GM23338 (cell line): ENCODE measurements around the gene SPAG7. TPM values are rescaled to one million over a fixed set of nuclear protein-coding genes. Genes with fewer than 3 reads are reported as not detected.
A peak's percentile ranks its signal among the peaks of the same experiment; 100 is the strongest.

Experiments used
- ATAC-seq: fragments of 200-7000 bp; cut with Tn5 transposase; 3 replicates; pipeline ENCODE4 v1.9.1; 2020
- DNase-seq: peaks from one replicate; pipeline ENCODE4 v3.0.0-alpha.2; 2015; ENCODE audit warnings: low spot score
- H2AFZ ChIP-seq: fragments of 200-600 bp; sonication (generic); 2 replicates; pipeline ENCODE4 v1.8.0; 2016; ENCODE audit warnings: antibody characterized with exemption, mild to moderate bottlenecking, moderate library complexity
- H3F3A ChIP-seq: fragments of 200-600 bp; sonication (generic); replicated peaks from 2 replicates; pipeline ENCODE4 v1.8.0; 2017; ENCODE audit warnings: antibody characterized with exemption, mixed run types, low read depth
- H3K27ac ChIP-seq: fragments of 200-600 bp; sonication (generic); 2 replicates; pipeline ENCODE4 v1.6.1; 2016; ENCODE audit warnings: low read depth
- H3K27me3 ChIP-seq: fragments of 200-600 bp; sonication (generic); 2 replicates; pipeline ENCODE4 v1.8.0; 2016; ENCODE audit warnings: mild to moderate bottlenecking, mixed run types, moderate library complexity; ENCODE audit not compliant: insufficient read depth
- H3K36me3 ChIP-seq: fragments of 200-600 bp; sonication (generic); 2 replicates; pipeline ENCODE4 v1.8.0; 2016; ENCODE audit warnings: mild to moderate bottlenecking; ENCODE audit not compliant: insufficient read depth
- H3K4me1 ChIP-seq: fragments of 200-600 bp; sonication (generic); 2 replicates; pipeline ENCODE4 v1.8.0; 2016; ENCODE audit warnings: mild to moderate bottlenecking, moderate library complexity; ENCODE audit not compliant: insufficient read depth
- H3K4me2 ChIP-seq: fragments of 200-600 bp; sonication (generic); 2 replicates; pipeline ENCODE4 v1.7.1; 2017; ENCODE audit warnings: mixed run types
- H3K4me3 ChIP-seq: fragments of 200-600 bp; sonication (generic); 2 replicates; pipeline ENCODE4 v1.6.1; 2016; ENCODE audit warnings: mixed run types
- H3K79me2 ChIP-seq: fragments of 200-600 bp; sonication (generic); replicated peaks from 2 replicates; pipeline ENCODE4 v1.8.0; 2017; ENCODE audit warnings: mild to moderate bottlenecking; ENCODE audit not compliant: insufficient read depth
- H3K9me2 ChIP-seq: fragments of 200-600 bp; sonication (generic); 2 replicates; pipeline ENCODE4 v1.8.0; 2017; ENCODE audit not compliant: insufficient read depth
- H4K20me1 ChIP-seq: fragments of 200-600 bp; sonication (generic); replicated peaks from 2 replicates; pipeline ENCODE4 v1.8.0; 2017; ENCODE audit warnings: mild to moderate bottlenecking; ENCODE audit not compliant: insufficient read depth
- H3K27ac Mint-ChIP-seq: 2 replicates; pipeline ENCODE4 v1.8.0; 2020; ENCODE audit warnings: inconsistent platforms, mild to moderate bottlenecking, moderate library complexity, mixed read lengths
- H3K27me3 Mint-ChIP-seq: 3 replicates; pipeline ENCODE4 v1.8.0; 2022; ENCODE audit warnings: low read depth, mild to moderate bottlenecking, moderate library complexity, mixed read lengths, inconsistent platforms; ENCODE audit not compliant: insufficient read depth, poor library complexity
- H3K36me3 Mint-ChIP-seq: 3 replicates; pipeline ENCODE4 v1.8.0; 2021; ENCODE audit warnings: low read depth, mild to moderate bottlenecking, inconsistent platforms, moderate library complexity, mixed read lengths
- H3K4me1 Mint-ChIP-seq: 3 replicates; pipeline ENCODE4 v1.8.0; 2020; ENCODE audit warnings: mild to moderate bottlenecking, inconsistent platforms, mixed read lengths
- H3K4me3 Mint-ChIP-seq: 3 replicates; pipeline ENCODE4 v1.8.0; 2021; ENCODE audit warnings: moderate library complexity, mild to moderate bottlenecking, inconsistent platforms, mixed read lengths
- H3K9me3 Mint-ChIP-seq: 3 replicates; pipeline ENCODE4 v1.8.0; 2020; ENCODE audit warnings: moderate library complexity, mild to moderate bottlenecking, inconsistent platforms, mixed read lengths
- CREB1 ChIP-seq: fragments of 250-450 bp; sonication (Bioruptor Pico); IDR thresholded peaks from 2 replicates; pipeline ENCODE4 v1.5.0; 2020; ENCODE audit warnings: low read depth, mild to moderate bottlenecking, moderate library complexity
- CTCF ChIP-seq, 2 experiments: fragments of 200-600 bp in 1 of 2; sonication (generic) in 1 of 2; conservative IDR thresholded peaks; 2 replicates each; pipeline versions ENCODE4 v1.5.1 to v1.6.1; 2016 to 2017; ENCODE audit warnings: antibody characterized with exemption in 2 of 2, low read depth in 2 of 2, mild to moderate bottlenecking in 2 of 2, moderate library complexity in 1 of 2
- EZH2 ChIP-seq: fragments of 200-600 bp; sonication (generic); IDR thresholded peaks from one replicate; pipeline ENCODE4 v1.8.0; 2017; ENCODE audit warnings: antibody characterized with exemption, mild to moderate bottlenecking, low read depth; ENCODE audit not compliant: unreplicated experiment
- EZH2phosphoT487 ChIP-seq: fragments of 200-600 bp; sonication (generic); IDR thresholded peaks from one replicate; pipeline ENCODE4 v1.8.1; 2018; ENCODE audit warnings: antibody characterized with exemption; ENCODE audit not compliant: unreplicated experiment
- NANOG ChIP-seq: IDR thresholded peaks from 2 replicates; pipeline ENCODE4 v1.6.1; 2016; ENCODE audit warnings: antibody characterized with exemption, borderline replicate concordance
- STAT1 ChIP-seq: IDR thresholded peaks from one replicate; pipeline ENCODE4 v1.6.1; 2016; ENCODE audit warnings: antibody characterized with exemption; ENCODE audit not compliant: unreplicated experiment
- ZNF114 ChIP-seq: fragments of 250-450 bp; sonication (Bioruptor Pico); IDR thresholded peaks from 2 replicates; pipeline ENCODE4 v1.5.0; 2020; ENCODE audit warnings: mild to moderate bottlenecking, moderate library complexity
- ZNF331 ChIP-seq: fragments of 250-450 bp; sonication (Bioruptor Pico); IDR thresholded peaks from 2 replicates; pipeline ENCODE4 v1.5.0; 2020; ENCODE audit warnings: low read depth, mild to moderate bottlenecking, moderate library complexity
- polyA plus RNA-seq: library from polyadenylated mRNA; unstranded; fragments of >200 nt; fragmentation: Nextera tagmentation; extraction: Ambion mirVana; gene quantifications from 2 replicates; pipeline ENCODE4 v1.2.1, GENCODE V29; 2016
- total RNA-seq: library from RNA; depleted of rRNA; stranded (reverse); fragments of >200 nt; shearing (Covaris generic); gene quantifications from 2 replicates; pipeline ENCODE4 v1.2.3, GENCODE V29; 2014
- TF ChIP-seq, protein P1 (sequence below): IDR thresholded peaks from one replicate; pipeline ENCODE4 v1.6.1; 2018; ENCODE audit warnings: antibody characterized with exemption; ENCODE audit not compliant: unreplicated experiment
- TF ChIP-seq, protein P2 (sequence below): fragments of 250-450 bp; sonication (Bioruptor Pico); IDR thresholded peaks from 2 replicates; pipeline ENCODE4 v1.5.0; 2020; ENCODE audit warnings: mild to moderate bottlenecking, moderate library complexity
- TF ChIP-seq, protein P3 (sequence below): IDR thresholded peaks from 2 replicates; pipeline ENCODE4 v1.6.1; 2016; ENCODE audit warnings: antibody characterized with exemption

SPAG7 gene
- total and polyA plus RNA-seq, 2 experiments from 2014 or later: 77.9 to 226 TPM

DNA sequence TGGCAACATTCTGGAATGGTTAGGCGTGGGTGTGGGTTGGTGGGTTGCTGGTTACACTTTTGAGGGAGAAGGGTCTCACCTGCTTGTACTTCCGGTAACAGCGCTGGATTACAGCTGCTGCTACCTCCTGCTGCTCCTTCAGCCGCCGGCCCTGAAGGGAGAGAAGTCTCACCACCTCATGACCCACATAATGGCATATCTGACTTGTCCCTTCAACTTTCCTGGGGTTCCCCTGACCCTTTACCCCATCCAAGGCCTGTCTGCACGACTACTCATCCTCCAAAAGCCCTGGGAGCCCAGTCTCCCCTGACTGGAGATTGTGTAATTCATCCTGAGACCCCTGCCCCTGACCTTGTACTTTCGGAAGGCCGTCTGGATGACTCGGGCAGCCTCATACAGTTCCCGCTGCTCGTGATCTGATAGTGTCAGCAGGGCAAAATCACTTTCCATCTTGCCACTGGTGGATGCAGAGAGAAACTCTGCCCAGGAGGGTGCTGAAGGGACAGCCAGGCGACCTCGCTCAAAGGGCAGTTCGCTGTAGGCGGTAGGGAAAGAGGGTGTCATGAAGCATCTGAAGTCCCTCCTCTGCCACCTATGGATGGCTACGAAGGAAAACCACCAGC is 2.0 kb upstream of the SPAG7 start:
- Histone ChIP-seq H3K4me1 (peaks cover 26% of the 10 kb centered on the region), H3K4me2 (peak overlapping the region; percentile 99), H3K4me3 (peak overlapping the region; percentile 59), H3K36me3 (no peaks in the 10 kb centered on the region; the same call in 1 of the 2 replicates), H3K9me2 (no peaks in the 10 kb centered on the region), H3K27ac (0 out of 2 replicates have a peak overlapping the region, but pooled peaks have one; percentile 97), H2AFZ (no peak overlapping the region), H3K79me2 (peaks cover 32% of the 10 kb centered on the region), H4K20me1 (0 out of 2 replicates have a peak, but pooled peaks cover 9% of the 10 kb centered on the region), H3K27me3 (peaks cover 18% of the 10 kb centered on the region), H3F3A (peaks cover 19% of the 10 kb centered on the region; the same call in 1 of the 2 replicates)
- peaks cover 33% of the 10 kb centered on the region for H3K27me3 Mint-ChIP-seq
- H3K4me1 Mint-ChIP-seq: peaks cover 35% of the 10 kb centered on the region
- no peak overlapping the region for H3K27ac Mint-ChIP-seq
- peaks cover 16% of the 10 kb centered on the region for H3K9me3 Mint-ChIP-seq
- TF ChIP-seq STAT1: no peak
- TF ChIP-seq NANOG: no peak
- no peak for TF ChIP-seq EZH2phosphoT487
- TF ChIP-seq, protein P1, sequence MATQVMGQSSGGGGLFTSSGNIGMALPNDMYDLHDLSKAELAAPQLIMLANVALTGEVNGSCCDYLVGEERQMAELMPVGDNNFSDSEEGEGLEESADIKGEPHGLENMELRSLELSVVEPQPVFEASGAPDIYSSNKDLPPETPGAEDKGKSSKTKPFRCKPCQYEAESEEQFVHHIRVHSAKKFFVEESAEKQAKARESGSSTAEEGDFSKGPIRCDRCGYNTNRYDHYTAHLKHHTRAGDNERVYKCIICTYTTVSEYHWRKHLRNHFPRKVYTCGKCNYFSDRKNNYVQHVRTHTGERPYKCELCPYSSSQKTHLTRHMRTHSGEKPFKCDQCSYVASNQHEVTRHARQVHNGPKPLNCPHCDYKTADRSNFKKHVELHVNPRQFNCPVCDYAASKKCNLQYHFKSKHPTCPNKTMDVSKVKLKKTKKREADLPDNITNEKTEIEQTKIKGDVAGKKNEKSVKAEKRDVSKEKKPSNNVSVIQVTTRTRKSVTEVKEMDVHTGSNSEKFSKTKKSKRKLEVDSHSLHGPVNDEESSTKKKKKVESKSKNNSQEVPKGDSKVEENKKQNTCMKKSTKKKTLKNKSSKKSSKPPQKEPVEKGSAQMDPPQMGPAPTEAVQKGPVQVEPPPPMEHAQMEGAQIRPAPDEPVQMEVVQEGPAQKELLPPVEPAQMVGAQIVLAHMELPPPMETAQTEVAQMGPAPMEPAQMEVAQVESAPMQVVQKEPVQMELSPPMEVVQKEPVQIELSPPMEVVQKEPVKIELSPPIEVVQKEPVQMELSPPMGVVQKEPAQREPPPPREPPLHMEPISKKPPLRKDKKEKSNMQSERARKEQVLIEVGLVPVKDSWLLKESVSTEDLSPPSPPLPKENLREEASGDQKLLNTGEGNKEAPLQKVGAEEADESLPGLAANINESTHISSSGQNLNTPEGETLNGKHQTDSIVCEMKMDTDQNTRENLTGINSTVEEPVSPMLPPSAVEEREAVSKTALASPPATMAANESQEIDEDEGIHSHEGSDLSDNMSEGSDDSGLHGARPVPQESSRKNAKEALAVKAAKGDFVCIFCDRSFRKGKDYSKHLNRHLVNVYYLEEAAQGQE: no peak
- TF ChIP-seq, protein P2, sequence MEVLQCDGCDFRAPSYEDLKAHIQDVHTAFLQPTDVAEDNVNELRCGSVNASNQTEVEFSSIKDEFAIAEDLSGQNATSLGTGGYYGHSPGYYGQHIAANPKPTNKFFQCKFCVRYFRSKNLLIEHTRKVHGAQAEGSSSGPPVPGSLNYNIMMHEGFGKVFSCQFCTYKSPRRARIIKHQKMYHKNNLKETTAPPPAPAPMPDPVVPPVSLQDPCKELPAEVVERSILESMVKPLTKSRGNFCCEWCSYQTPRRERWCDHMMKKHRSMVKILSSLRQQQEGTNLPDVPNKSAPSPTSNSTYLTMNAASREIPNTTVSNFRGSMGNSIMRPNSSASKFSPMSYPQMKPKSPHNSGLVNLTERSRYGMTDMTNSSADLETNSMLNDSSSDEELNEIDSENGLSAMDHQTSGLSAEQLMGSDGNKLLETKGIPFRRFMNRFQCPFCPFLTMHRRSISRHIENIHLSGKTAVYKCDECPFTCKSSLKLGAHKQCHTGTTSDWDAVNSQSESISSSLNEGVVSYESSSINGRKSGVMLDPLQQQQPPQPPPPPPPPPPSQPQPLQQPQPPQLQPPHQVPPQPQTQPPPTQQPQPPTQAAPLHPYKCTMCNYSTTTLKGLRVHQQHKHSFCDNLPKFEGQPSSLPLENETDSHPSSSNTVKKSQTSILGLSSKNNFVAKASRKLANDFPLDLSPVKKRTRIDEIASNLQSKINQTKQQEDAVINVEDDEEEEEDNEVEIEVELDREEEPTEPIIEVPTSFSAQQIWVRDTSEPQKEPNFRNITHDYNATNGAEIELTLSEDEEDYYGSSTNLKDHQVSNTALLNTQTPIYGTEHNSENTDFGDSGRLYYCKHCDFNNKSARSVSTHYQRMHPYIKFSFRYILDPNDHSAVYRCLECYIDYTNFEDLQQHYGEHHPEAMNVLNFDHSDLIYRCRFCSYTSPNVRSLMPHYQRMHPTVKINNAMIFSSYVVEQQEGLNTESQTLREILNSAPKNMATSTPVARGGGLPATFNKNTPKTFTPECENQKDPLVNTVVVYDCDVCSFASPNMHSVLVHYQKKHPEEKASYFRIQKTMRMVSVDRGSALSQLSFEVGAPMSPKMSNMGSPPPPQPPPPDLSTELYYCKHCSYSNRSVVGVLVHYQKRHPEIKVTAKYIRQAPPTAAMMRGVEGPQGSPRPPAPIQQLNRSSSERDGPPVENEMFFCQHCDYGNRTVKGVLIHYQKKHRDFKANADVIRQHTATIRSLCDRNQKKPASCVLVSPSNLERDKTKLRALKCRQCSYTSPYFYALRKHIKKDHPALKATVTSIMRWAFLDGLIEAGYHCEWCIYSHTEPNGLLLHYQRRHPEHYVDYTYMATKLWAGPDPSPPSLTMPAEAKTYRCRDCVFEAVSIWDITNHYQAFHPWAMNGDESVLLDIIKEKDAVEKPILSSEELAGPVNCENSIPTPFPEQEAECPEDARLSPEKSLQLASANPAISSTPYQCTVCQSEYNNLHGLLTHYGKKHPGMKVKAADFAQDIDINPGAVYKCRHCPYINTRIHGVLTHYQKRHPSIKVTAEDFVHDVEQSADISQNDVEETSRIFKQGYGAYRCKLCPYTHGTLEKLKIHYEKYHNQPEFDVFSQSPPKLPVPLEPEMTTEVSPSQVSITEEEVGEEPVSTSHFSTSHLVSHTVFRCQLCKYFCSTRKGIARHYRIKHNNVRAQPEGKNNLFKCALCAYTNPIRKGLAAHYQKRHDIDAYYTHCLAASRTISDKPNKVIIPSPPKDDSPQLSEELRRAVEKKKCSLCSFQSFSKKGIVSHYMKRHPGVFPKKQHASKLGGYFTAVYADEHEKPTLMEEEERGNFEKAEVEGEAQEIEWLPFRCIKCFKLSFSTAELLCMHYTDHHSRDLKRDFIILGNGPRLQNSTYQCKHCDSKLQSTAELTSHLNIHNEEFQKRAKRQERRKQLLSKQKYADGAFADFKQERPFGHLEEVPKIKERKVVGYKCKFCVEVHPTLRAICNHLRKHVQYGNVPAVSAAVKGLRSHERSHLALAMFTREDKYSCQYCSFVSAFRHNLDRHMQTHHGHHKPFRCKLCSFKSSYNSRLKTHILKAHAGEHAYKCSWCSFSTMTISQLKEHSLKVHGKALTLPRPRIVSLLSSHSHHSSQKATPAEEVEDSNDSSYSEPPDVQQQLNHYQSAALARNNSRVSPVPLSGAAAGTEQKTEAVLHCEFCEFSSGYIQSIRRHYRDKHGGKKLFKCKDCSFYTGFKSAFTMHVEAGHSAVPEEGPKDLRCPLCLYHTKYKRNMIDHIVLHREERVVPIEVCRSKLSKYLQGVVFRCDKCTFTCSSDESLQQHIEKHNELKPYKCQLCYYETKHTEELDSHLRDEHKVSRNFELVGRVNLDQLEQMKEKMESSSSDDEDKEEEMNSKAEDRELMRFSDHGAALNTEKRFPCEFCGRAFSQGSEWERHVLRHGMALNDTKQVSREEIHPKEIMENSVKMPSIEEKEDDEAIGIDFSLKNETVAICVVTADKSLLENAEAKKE (CRISPR knock-in tag): no peak
- TF ChIP-seq ZNF114 (CRISPR knock-in tag): no peak
- no peak for TF ChIP-seq EZH2
- TF ChIP-seq ZNF331 (CRISPR knock-in tag): no peak
- TF ChIP-seq CTCF (conservative IDR thresholded peaks at IDR 0.05; ENCODE audit: low read depth in 2 of 2): no peak
- no peak for TF ChIP-seq CREB1 (CRISPR knock-in tag)
- TF ChIP-seq, protein P3, sequence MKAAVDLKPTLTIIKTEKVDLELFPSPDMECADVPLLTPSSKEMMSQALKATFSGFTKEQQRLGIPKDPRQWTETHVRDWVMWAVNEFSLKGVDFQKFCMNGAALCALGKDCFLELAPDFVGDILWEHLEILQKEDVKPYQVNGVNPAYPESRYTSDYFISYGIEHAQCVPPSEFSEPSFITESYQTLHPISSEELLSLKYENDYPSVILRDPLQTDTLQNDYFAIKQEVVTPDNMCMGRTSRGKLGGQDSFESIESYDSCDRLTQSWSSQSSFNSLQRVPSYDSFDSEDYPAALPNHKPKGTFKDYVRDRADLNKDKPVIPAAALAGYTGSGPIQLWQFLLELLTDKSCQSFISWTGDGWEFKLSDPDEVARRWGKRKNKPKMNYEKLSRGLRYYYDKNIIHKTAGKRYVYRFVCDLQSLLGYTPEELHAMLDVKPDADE: no peak
- peaks cover 60% of the 10 kb centered on the region for H3K36me3 Mint-ChIP-seq
- no peak overlapping the region for H3K4me3 Mint-ChIP-seq
- DNase-seq (no peak), ATAC-seq (no peak)
